NK-92 (cell line): ENCODE data around the gene GNPTG.

Experiments used
- DNase-seq: peaks from one replicate; lab custom pipeline; 2025; ENCODE audit not compliant: unreplicated experiment; lab: John Stamatoyannopoulos, UW

Gene GNPTG

GRCh38 chr16:1351582-1352362, at the start of gene GNPTG, which contains the start of gene TSR3:
TSS of gene GNPTG (plus strand) at chr16:1351931. CDS start at chr16:1351966, 35 bp downstream.
TSS of gene TSR3 (minus strand) at chr16:1351878. CDS start at chr16:1351804, 74 bp downstream.
- no peak for DNase-seq

- DNase-seq: no peak
These were observed 45.9 kb upstream of the GNPTG start for GRCh38 chr16:1305823-1306222.

GRCh38 chr16:1306334-1306733, 45.4 kb upstream of the GNPTG start:
- no peak for DNase-seq

GRCh38 chr16:1308036-1308976, 43.4 kb upstream of the GNPTG start:
- no peak for DNase-seq

GRCh38 chr16:1308977-1309885, 42.5 kb upstream of the GNPTG start, which contains the start of gene UBE2I:
TSS of gene UBE2I (plus strand) at chr16:1309636. CDS start at chr16:1314031, 4,395 bp downstream.
- peak; percentile 59 for DNase-seq

- DNase-seq: no peak
These were observed 41.6 kb upstream of the GNPTG start for GRCh38 chr16:1309888-1310831.

GRCh38 chr16:1310832-1311200, 40.9 kb upstream of the GNPTG start:
- no peak for DNase-seq

- DNase-seq: no peak
These were observed 40.5 kb upstream of the GNPTG start for GRCh38 chr16:1311212-1311737.

GRCh38 chr16:1311738-1312466, 39.8 kb upstream of the GNPTG start:
- no peak for DNase-seq

GRCh38 chr16:1312467-1312816, 39.3 kb upstream of the GNPTG start:
- no peak for DNase-seq

- DNase-seq: no peak
These were observed 38.8 kb upstream of the GNPTG start for GRCh38 chr16:1312903-1313302.

GRCh38 chr16:1313721-1314369, 37.9 kb upstream of the GNPTG start:
- no peak for DNase-seq

GRCh38 chr16:1314399-1315068, 37.2 kb upstream of the GNPTG start:
- no peak for DNase-seq

GRCh38 chr16:1315081-1316032, 36.4 kb upstream of the GNPTG start:
- DNase-seq: no peak

GRCh38 chr16:1316033-1316405, 35.7 kb upstream of the GNPTG start:
- no peak for DNase-seq

- no peak for DNase-seq
These were observed 34.1 kb upstream of the GNPTG start for GRCh38 chr16:1317479-1318267.
